Occipital lobe (tissue), 2 donors: Measurements from ENCODE around the gene UBE3B. TPM values are rescaled to one million over a fixed set of nuclear protein-coding genes. Genes with fewer than 3 reads are reported as not detected.
A peak's percentile ranks its signal among the peaks of the same experiment; 100 is the strongest.

Source experiments
- DNase-seq: peaks from one replicate; lab custom pipeline; 2025; lab: John Stamatoyannopoulos, UW
- total RNA-seq: library from RNA; depleted of rRNA; stranded (reverse); fragments of >200 nt; gene quantifications from one replicate; pipeline ENCODE4 v1.2.3, GENCODE V29; 2014

Gene UBE3B
- total RNA-seq, 1 donor from 2014 or later, result 24.3 TPM

GRCh38 chr12:109493938-109494337, 16.5 kb downstream of the UBE3B start:
- no peak for DNase-seq

- DNase-seq, result no peak
These were observed 17.0 kb downstream of the UBE3B start for GRCh38 chr12:109494348-109494881.

- no peak for DNase-seq
These were observed 17.6 kb downstream of the UBE3B start for GRCh38 chr12:109495012-109495411.

GRCh38 chr12:109496306-109496705, 18.9 kb downstream of the UBE3B start:
- DNase-seq, result no peak

GRCh38 chr12:109497675-109498074, 20.2 kb downstream of the UBE3B start:
- DNase-seq, result no peak

GRCh38 chr12:109500406-109501185, 23.2 kb downstream of the UBE3B start:
- no peak for DNase-seq

GRCh38 chr12:109501299-109501698, 23.9 kb downstream of the UBE3B start:
- DNase-seq, result no peak

GRCh38 chr12:109502332-109502731, 24.9 kb downstream of the UBE3B start:
- no peak for DNase-seq

GRCh38 chr12:109503611-109504010, 26.2 kb downstream of the UBE3B start:
- no peak for DNase-seq

GRCh38 chr12:109504068-109504467, 26.6 kb downstream of the UBE3B start:
- DNase-seq, result no peak

GRCh38 chr12:109510196-109510595, 32.8 kb downstream of the UBE3B start:
- no peak for DNase-seq

- no peak for DNase-seq
These were observed 35.2 kb downstream of the UBE3B start for GRCh38 chr12:109512608-109513007.

- no peak for DNase-seq
These were observed 35.6 kb downstream of the UBE3B start for GRCh38 chr12:109513051-109513450.

GRCh38 chr12:109513977-109514376, 36.5 kb downstream of the UBE3B start:
- DNase-seq, result no peak

- no peak for DNase-seq
These were observed 40.2 kb downstream of the UBE3B start for GRCh38 chr12:109517619-109518018.

- peak; percentile 22 for DNase-seq
These were observed 41.6 kb downstream of the UBE3B start for GRCh38 chr12:109518820-109519665.

GRCh38 chr12:109519787-109520186, 42.4 kb downstream of the UBE3B start:
- no peak for DNase-seq

- no peak for DNase-seq
These were observed 44.4 kb downstream of the UBE3B start for GRCh38 chr12:109521831-109522230.

GRCh38 chr12:109523071-109523470, 45.6 kb downstream of the UBE3B start:
- no peak for DNase-seq

- no peak for DNase-seq
These were observed 46.1 kb downstream of the UBE3B start for GRCh38 chr12:109523504-109523903.

GRCh38 chr12:109524466-109525278, 47.2 kb downstream of the UBE3B start:
- no peak for DNase-seq

GRCh38 chr12:109525279-109525585, 47.8 kb downstream of the UBE3B start:
- no peak for DNase-seq
